OCI-LY3 (cell line): ENCODE data around the gene PCSK5.

Experiments
- H2AFZ ChIP-seq: fragments of 200-600, 300-600 bp; shearing (Covaris generic); 2 replicates; pipeline ENCODE4 v1.6.0; 2014; ENCODE audit warnings: antibody characterized with exemption, low read depth, low read length
- H3K27ac ChIP-seq: fragments of 200-600, 300-600 bp; sonication (generic); 2 replicates; pipeline ENCODE4 v1.5.1; 2014; ENCODE audit warnings: mild to moderate bottlenecking, low read length, moderate library complexity, mixed read lengths
- H3K27me3 ChIP-seq: fragments of 200-600, 300-600 bp; sonication (generic); 2 replicates; pipeline ENCODE4 v1.6.1; 2014; ENCODE audit warnings: low read depth, low read length, mixed read lengths
- H3K36me3 ChIP-seq: fragments of 200-600, 300-600 bp; sonication (generic); replicated peaks from 2 replicates; pipeline ENCODE3; 2014; ENCODE audit warnings: low read depth, low read length, mixed read lengths
- H3K4me1 ChIP-seq: fragments of 300-600, 200-600 bp; sonication (generic); 2 replicates; pipeline ENCODE4 v1.6.1; 2014; ENCODE audit warnings: low read length, mixed read lengths
- H3K4me2 ChIP-seq: fragments of 200-600, 300-600 bp; sonication (generic); 2 replicates; pipeline ENCODE4 v1.6.1; 2014; ENCODE audit warnings: low read length, mixed read lengths
- H3K4me3 ChIP-seq: fragments of 300-600, 200-600 bp; sonication (generic); 2 replicates; pipeline ENCODE4 v1.5.1; 2014; ENCODE audit warnings: antibody characterized with exemption, mild to moderate bottlenecking, low read length, moderate library complexity
- H3K79me2 ChIP-seq: fragments of 300-600, 200-600 bp; shearing (Covaris generic); 2 replicates; pipeline ENCODE4 v1.6.1; 2014; ENCODE audit warnings: mild to moderate bottlenecking, low read length, mixed read lengths
- H3K9ac ChIP-seq: fragments of 300-600, 200-600 bp; shearing (Covaris generic); 2 replicates; pipeline ENCODE4 v1.6.0; 2014; ENCODE audit warnings: mild to moderate bottlenecking, low read length, moderate library complexity
- H3K9me3 ChIP-seq: fragments of 200-600, 300-600 bp; shearing (Covaris generic); 2 replicates; pipeline ENCODE4 v1.6.1; 2014; ENCODE audit warnings: low read length, mixed read lengths; ENCODE audit not compliant: insufficient read depth
- H4K20me1 ChIP-seq: fragments of 200-600, 300-600 bp; sonication (generic); 2 replicates; pipeline ENCODE4 v1.6.1; 2016; ENCODE audit warnings: low read length, mixed read lengths; ENCODE audit not compliant: insufficient read depth
- CTCF ChIP-seq: fragments of 200-600, 300-600 bp; sonication (generic); IDR thresholded peaks from 2 replicates; pipeline ENCODE4 v1.5.1; 2014; ENCODE audit warnings: antibody characterized with exemption, low read length, low read depth
- EZH2phosphoT487 ChIP-seq: fragments of 200-600 bp; shearing (Covaris generic); IDR thresholded peaks from 2 replicates; pipeline ENCODE4 v1.6.1; 2018; ENCODE audit warnings: antibody characterized with exemption, mixed run types, low read depth

Gene PCSK5

GRCh38 chr9:76087976-76088375, 197.5 kb downstream of the PCSK5 start:
- Histone ChIP-seq H3K27ac (no peak overlapping the region), H3K4me2 (no peak overlapping the region), H3K36me3 (no peaks in the 10 kb centered on the region), H3K4me3 (no peak overlapping the region), H3K9me3 (no peaks in the 10 kb centered on the region), H3K79me2 (no peaks in the 10 kb centered on the region), H4K20me1 (no peaks in the 10 kb centered on the region), H2AFZ (no peak overlapping the region), H3K4me1 (no peaks in the 10 kb centered on the region), H3K27me3 (peaks cover 3% of the 10 kb centered on the region), H3K9ac (no peak overlapping the region)
- TF ChIP-seq EZH2phosphoT487 (no peak), CTCF (no peak)

- no peaks in the 10 kb centered on the region for H3K79me2 ChIP-seq
- H2AFZ ChIP-seq = no peak overlapping the region
- no peak overlapping the region for H3K27ac ChIP-seq
- H3K36me3 ChIP-seq = no peaks in the 10 kb centered on the region
- H3K4me3 ChIP-seq = no peak overlapping the region
- H3K9ac ChIP-seq = no peak overlapping the region
- TF ChIP-seq EZH2phosphoT487 = no peak
- TF ChIP-seq CTCF = no peak
- no peak overlapping the region for H3K4me2 ChIP-seq
- no peaks in the 10 kb centered on the region for H3K9me3 ChIP-seq
- no peaks in the 10 kb centered on the region for H4K20me1 ChIP-seq
- peaks cover 3% of the 10 kb centered on the region for H3K27me3 ChIP-seq
- no peaks in the 10 kb centered on the region for H3K4me1 ChIP-seq
Observed at GRCh38 chr9:76090330-76090729, 199.9 kb downstream of the PCSK5 start.

GRCh38 chr9:76090909-76091308, 200.4 kb downstream of the PCSK5 start:
- H3K27me3 ChIP-seq = peaks cover 3% of the 10 kb centered on the region
- no peak overlapping the region for H3K4me3 ChIP-seq
- H3K36me3 ChIP-seq = no peaks in the 10 kb centered on the region
- H3K79me2 ChIP-seq = no peaks in the 10 kb centered on the region
- H3K9me3 ChIP-seq = no peaks in the 10 kb centered on the region
- H4K20me1 ChIP-seq = no peaks in the 10 kb centered on the region
- no peak overlapping the region for H3K9ac ChIP-seq
- H2AFZ ChIP-seq = no peak overlapping the region
- no peak overlapping the region for H3K27ac ChIP-seq
- no peak overlapping the region for H3K4me2 ChIP-seq
- H3K4me1 ChIP-seq = no peaks in the 10 kb centered on the region
- TF ChIP-seq EZH2phosphoT487 (no peak), CTCF (no peak)

GRCh38 chr9:76092572-76092971, 202.1 kb downstream of the PCSK5 start:
- no peak overlapping the region for H3K4me2 ChIP-seq
- H3K79me2 ChIP-seq = no peaks in the 10 kb centered on the region
- TF ChIP-seq CTCF (no peak), EZH2phosphoT487 (no peak)
- H3K27ac ChIP-seq = no peak overlapping the region
- no peak overlapping the region for H2AFZ ChIP-seq
- H3K4me3 ChIP-seq = no peak overlapping the region
- no peaks in the 10 kb centered on the region for H3K9me3 ChIP-seq
- H4K20me1 ChIP-seq = no peaks in the 10 kb centered on the region
- H3K9ac ChIP-seq = no peak overlapping the region
- H3K4me1 ChIP-seq = no peaks in the 10 kb centered on the region
- H3K27me3 ChIP-seq = peaks cover 3% of the 10 kb centered on the region; the same call in 1 of the 2 replicates
- H3K36me3 ChIP-seq = no peaks in the 10 kb centered on the region
